Natural killer cell (primary cell): ENCODE measurements around the gene WDFY4. TPM values are rescaled to one million over a fixed set of nuclear protein-coding genes. Genes with fewer than 3 reads are reported as not detected.

ENCODE experiments used
- ATAC-seq, 3 donors: fragments of 150-1000 bp in 2 of 3; fragments of 200-7000 bp in 1 of 3; cut with Tn5 transposase; 1 replicate in 1 of 3; 2 replicates in 2 of 3; pipeline ENCODE4 v1.10.0; 2021; ENCODE audit warnings: mild to moderate bottlenecking in 2 of 3, moderate library complexity in 2 of 3
- DNase-seq, 2 donors: peaks; one replicate each; pipeline versions ENCODE4 v3.0.0 to v3.0.0-alpha.2; 2013 to 2021; ENCODE audit warnings: mixed read lengths in 1 of 2
- H3K27ac ChIP-seq: one replicate; pipeline ENCODE4 v1.5.1; 2013; ENCODE audit warnings: mild to moderate bottlenecking, low read length
- H3K27me3 ChIP-seq: one replicate; pipeline ENCODE4 v1.6.1; 2013; ENCODE audit warnings: low read length; ENCODE audit not compliant: control insufficient read depth, insufficient read depth
- H3K36me3 ChIP-seq: one replicate; pipeline ENCODE4 v1.6.1; 2013; ENCODE audit warnings: low read length; ENCODE audit not compliant: control insufficient read depth, insufficient read depth
- H3K4me1 ChIP-seq: one replicate; pipeline ENCODE4 v1.6.1; 2013; ENCODE audit warnings: low read length; ENCODE audit not compliant: control insufficient read depth, insufficient read depth
- H3K4me3 ChIP-seq: one replicate; pipeline ENCODE4 v1.5.1; 2013; ENCODE audit warnings: low read length
- H3K9me3 ChIP-seq: one replicate; pipeline ENCODE4 v1.6.1; 2013; ENCODE audit warnings: low read length; ENCODE audit not compliant: control insufficient read depth, insufficient read depth
- H3K27ac Mint-ChIP-seq, 2 donors: one replicate each; pipeline ENCODE4 v1.8.0; 2022; ENCODE audit warnings: mild to moderate bottlenecking in 2 of 2, mixed read lengths in 2 of 2, moderate library complexity in 1 of 2
- H3K27me3 Mint-ChIP-seq, 2 donors: one replicate each; pipeline ENCODE4 v1.8.0; 2022; ENCODE audit warnings: low read depth in 2 of 2, mixed read lengths in 2 of 2
- H3K36me3 Mint-ChIP-seq: one replicate; pipeline ENCODE4 v1.8.0; 2022; ENCODE audit warnings: mixed read lengths
- H3K4me1 Mint-ChIP-seq, 2 donors: one replicate each; pipeline ENCODE4 v1.8.0; 2022; ENCODE audit warnings: mixed read lengths in 2 of 2
- H3K4me3 Mint-ChIP-seq: one replicate; pipeline ENCODE4 v1.8.0; 2022; ENCODE audit warnings: mild to moderate bottlenecking, moderate library complexity, mixed read lengths
- H3K9me3 Mint-ChIP-seq, 2 donors: one replicate each; pipeline ENCODE4 v1.8.0; 2022; ENCODE audit warnings: mixed read lengths in 2 of 2
- CTCF ChIP-seq: fragments of 200-600 bp; IDR thresholded peaks from one replicate; pipeline ENCODE4 v1.8.0; 2022; ENCODE audit warnings: antibody characterized with exemption
- WGBS: methylation state at CpG from one replicate; pipeline ENCODE4 v1.1.7; 2013; ENCODE audit warnings: missing lambda C conversion rate; ENCODE audit not compliant: insufficient coverage; 5-methylcytosine and 5-hydroxymethylcytosine counted together
- intact Hi-C: fragments of 100-400 bp; cut with micrococcal nuclease; formaldehyde crosslinking; loops from one replicate; pipeline ENCODE4 v1.14.2; 2022
- total RNA-seq, 4 donors: library from RNA; stranded (reverse); fragments of 120-200 nt in 1 of 4; gene quantifications; one replicate each; pipeline versions ENCODE4 v1.2.3 to v1.2.4, GENCODE V29; 2013 to 2022

The WDFY4 gene
- total RNA-seq, 3 donors from 2014 or later (not counting 1 experiment from before 2014, with no cell fraction given) = 1.7 to 8.4 (median 3.5) TPM

DNA sequence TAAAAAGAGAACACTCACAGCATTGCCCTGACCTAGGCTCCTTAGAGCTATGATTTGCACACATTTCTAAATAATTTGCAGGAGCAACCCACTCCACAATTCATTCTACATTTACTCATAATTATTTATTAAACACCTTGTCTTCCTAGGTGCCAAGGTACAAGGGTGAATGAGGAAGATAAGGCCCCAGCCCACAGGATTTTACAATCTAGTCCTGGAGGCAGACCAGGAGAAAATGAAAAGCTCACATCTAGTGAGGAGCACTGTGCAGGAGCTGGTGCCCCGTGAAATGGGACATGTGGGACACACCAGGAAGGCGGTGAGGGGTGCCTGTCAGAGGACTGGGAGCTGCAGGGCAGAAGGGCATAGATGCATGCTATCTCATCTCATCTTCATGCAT, 314.7 kb downstream of the WDFY4 start:
- no peak for DNase-seq
- intact Hi-C loops = no loop called here
- no peaks in the 10 kb centered on the region for H3K36me3 ChIP-seq
- no peaks in the 10 kb centered on the region for H3K36me3 Mint-ChIP-seq
- H3K4me1 ChIP-seq = no peaks in the 10 kb centered on the region
- TF ChIP-seq CTCF = no peak
- H3K4me1 Mint-ChIP-seq = no peaks in the 10 kb centered on the region
- H3K27me3 ChIP-seq = no peaks in the 10 kb centered on the region
- no peak for ATAC-seq
- no peak overlapping the region for H3K27ac Mint-ChIP-seq
- H3K27me3 Mint-ChIP-seq = peaks cover 0 to 3% of the 10 kb centered on the region in 2 donors
- no peaks in the 10 kb centered on the region for H3K9me3 Mint-ChIP-seq
- WGBS = 90% methylated on average over 2 of the region's 2 CpGs
- no peaks in the 10 kb centered on the region for H3K9me3 ChIP-seq
- no peak overlapping the region for H3K4me3 Mint-ChIP-seq
- H3K4me3 ChIP-seq = no peak overlapping the region
- H3K27ac ChIP-seq = no peak overlapping the region

GRCh38 chr10:49000437-49001398, 316.0 kb downstream of the WDFY4 start:
- ATAC-seq (no peak), DNase-seq (no peak)
- TF ChIP-seq CTCF = no peak
- Mint-ChIP-seq H3K9me3 (no peaks in the 10 kb centered on the region), H3K27ac (no peak overlapping the region), H3K4me3 (no peak overlapping the region), H3K4me1 (no peaks in the 10 kb centered on the region), H3K36me3 (no peaks in the 10 kb centered on the region), H3K27me3 (peaks cover 0 to 3% of the 10 kb centered on the region in 2 donors)
- no peaks in the 10 kb centered on the region for H3K36me3 ChIP-seq
- no peaks in the 10 kb centered on the region for H3K27me3 ChIP-seq
- H3K4me3 ChIP-seq = no peak overlapping the region
- H3K9me3 ChIP-seq = no peaks in the 10 kb centered on the region
- H3K4me1 ChIP-seq = no peaks in the 10 kb centered on the region
- no peak overlapping the region for H3K27ac ChIP-seq
- intact Hi-C loops = no loop called here
- 89% methylated on average over 13 of the region's 13 CpGs for WGBS

DNA sequence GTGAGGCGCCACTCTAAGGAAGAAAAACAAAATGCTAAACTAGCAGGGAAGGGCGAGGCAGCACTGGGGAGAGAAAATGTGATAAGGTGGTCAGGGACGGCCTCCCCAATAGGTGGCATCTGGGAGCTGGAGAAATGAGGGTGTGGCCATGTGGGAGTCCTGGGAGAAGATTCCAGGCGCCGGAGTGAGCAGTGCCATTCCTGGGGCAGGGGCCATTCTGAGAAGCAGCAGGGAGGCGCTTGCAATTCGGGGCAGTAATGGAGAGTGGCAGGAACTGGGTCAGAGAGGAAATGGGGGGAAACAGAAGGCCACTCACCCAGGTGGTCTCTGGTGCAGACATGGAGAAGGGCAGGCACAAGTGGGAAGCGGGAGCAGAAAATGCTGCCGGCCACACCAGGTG, 316.7 kb downstream of the WDFY4 start:
- Histone ChIP-seq H3K27ac (no peak overlapping the region), H3K4me1 (no peaks in the 10 kb centered on the region), H3K36me3 (no peaks in the 10 kb centered on the region), H3K27me3 (no peaks in the 10 kb centered on the region), H3K9me3 (no peaks in the 10 kb centered on the region), H3K4me3 (no peak overlapping the region)
- Mint-ChIP-seq H3K27ac (no peak overlapping the region), H3K4me1 (no peaks in the 10 kb centered on the region), H3K4me3 (no peak overlapping the region), H3K36me3 (no peaks in the 10 kb centered on the region), H3K27me3 (peaks cover 0 to 3% of the 10 kb centered on the region in 2 donors), H3K9me3 (no peaks in the 10 kb centered on the region)
- intact Hi-C loops = no loop called here
- ATAC-seq (no peak), DNase-seq (no peak)
- TF ChIP-seq CTCF = no peak
- WGBS = 92% methylated on average over 9 of the region's 9 CpGs
